ENCODE results near the gene PCNT. TPM values are rescaled to one million over a fixed set of nuclear protein-coding genes. Genes with fewer than 3 reads are reported as not detected.

Gene PCNT
- total RNA-seq, 2 donors from 2014 or later = 15.1 to 32.5 TPM

DNA sequence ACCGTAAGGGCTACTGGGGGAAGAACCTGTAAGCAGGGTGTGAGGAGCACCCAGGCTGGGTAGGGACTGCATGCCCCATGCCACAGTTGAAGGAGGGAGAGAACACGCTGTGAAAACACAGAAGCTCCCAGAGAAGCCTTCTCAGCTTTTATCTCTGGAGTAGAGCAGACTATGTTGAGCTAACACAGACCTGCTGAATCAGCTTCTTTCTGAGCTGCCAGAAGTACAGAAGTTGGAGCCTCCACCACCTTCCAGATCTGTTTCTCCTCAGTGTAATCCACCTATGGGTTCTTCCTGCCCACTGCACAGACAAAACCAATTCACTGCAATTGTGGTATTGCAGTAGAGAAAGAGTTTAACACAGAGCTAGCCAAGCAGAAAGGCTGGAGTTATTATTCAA is 32.4 kb upstream of the PCNT start:
- no peak overlapping the region for H3K4me3 ChIP-seq
- TF ChIP-seq, protein P1, sequence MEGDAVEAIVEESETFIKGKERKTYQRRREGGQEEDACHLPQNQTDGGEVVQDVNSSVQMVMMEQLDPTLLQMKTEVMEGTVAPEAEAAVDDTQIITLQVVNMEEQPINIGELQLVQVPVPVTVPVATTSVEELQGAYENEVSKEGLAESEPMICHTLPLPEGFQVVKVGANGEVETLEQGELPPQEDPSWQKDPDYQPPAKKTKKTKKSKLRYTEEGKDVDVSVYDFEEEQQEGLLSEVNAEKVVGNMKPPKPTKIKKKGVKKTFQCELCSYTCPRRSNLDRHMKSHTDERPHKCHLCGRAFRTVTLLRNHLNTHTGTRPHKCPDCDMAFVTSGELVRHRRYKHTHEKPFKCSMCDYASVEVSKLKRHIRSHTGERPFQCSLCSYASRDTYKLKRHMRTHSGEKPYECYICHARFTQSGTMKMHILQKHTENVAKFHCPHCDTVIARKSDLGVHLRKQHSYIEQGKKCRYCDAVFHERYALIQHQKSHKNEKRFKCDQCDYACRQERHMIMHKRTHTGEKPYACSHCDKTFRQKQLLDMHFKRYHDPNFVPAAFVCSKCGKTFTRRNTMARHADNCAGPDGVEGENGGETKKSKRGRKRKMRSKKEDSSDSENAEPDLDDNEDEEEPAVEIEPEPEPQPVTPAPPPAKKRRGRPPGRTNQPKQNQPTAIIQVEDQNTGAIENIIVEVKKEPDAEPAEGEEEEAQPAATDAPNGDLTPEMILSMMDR (IDR thresholded peaks at IDR 0.05) = no peak
- no peak overlapping the region for H3K27ac ChIP-seq
- H3K9ac ChIP-seq (ENCODE audit: low read depth in 2 of 2, low read length in 2 of 2) = no peak overlapping the region
- H3K36me3 ChIP-seq = no peaks in the 10 kb centered on the region
- H3K27me3 ChIP-seq = no peaks in the 10 kb centered on the region
- H3K4me1 ChIP-seq = peaks cover 7% of the 10 kb centered on the region
- H3K9me3 ChIP-seq = no peaks in the 10 kb centered on the region
- no peak for DNase-seq
- intact Hi-C loops (cut with DNase I) = no loop called here

DNA sequence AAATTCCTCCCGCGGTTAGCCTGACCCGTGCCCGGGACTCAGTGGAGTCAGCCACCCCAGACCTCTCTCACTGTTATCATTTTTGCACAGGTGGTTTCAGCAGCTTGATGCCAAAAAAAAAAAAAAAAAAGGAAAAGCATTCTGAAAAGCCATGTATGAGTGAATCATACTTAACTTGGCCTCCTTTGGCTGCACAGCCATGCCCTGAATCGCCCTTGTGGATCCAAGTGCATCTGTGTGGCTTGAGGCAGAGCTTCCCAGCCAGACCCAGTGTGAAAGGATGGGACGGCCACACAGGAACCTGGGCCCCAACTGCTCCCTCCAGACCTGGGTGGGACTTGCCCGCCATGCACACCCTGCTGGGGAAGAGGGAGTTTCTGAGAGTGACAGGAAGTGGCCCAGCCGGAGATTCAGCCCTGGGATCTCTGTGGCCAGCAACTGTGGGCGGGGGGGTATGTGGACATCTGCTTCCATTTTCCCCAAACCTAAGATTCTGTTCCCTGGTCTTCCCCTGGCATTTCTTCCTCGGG is 29.2 kb upstream of the PCNT start:
- Histone ChIP-seq H3K9me3 (no peaks in the 10 kb centered on the region), H3K27me3 (no peaks in the 10 kb centered on the region), H3K4me1 (no peaks in the 10 kb centered on the region), H3K4me3 (no peak overlapping the region), H3K27ac (no peak overlapping the region), H3K9ac (ENCODE audit: low read depth in 2 of 2, low read length in 2 of 2) (no peak overlapping the region), H3K36me3 (no peaks in the 10 kb centered on the region)
- intact Hi-C loops (cut with DNase I) = no loop called here
- TF ChIP-seq, protein P1 (IDR thresholded peaks at IDR 0.05) = no peak
- DNase-seq = no peak

- DNase-seq = no peak
- H3K27ac ChIP-seq = no peak overlapping the region
- H3K27me3 ChIP-seq = no peaks in the 10 kb centered on the region
- H3K9ac ChIP-seq (ENCODE audit: low read depth in 2 of 2, low read length in 2 of 2) = no peak overlapping the region
- TF ChIP-seq, protein P1 (IDR thresholded peaks at IDR 0.05) = no peak
- no peak overlapping the region for H3K4me3 ChIP-seq
- no peaks in the 10 kb centered on the region for H3K36me3 ChIP-seq
- no peaks in the 10 kb centered on the region for H3K4me1 ChIP-seq
- H3K9me3 ChIP-seq = no peaks in the 10 kb centered on the region
- intact Hi-C loops (cut with DNase I) = no loop called here
Measured at GRCh38 chr21:46295177-46295770, 28.7 kb upstream of the PCNT start.

- H3K27me3 ChIP-seq = no peaks in the 10 kb centered on the region
- no peaks in the 10 kb centered on the region for H3K4me1 ChIP-seq
- H3K4me3 ChIP-seq = no peak overlapping the region
- intact Hi-C loops (cut with DNase I) = no loop called here
- TF ChIP-seq, protein P1 (IDR thresholded peaks at IDR 0.05) = no peak
- peak overlapping the region; percentile 53 for H3K27ac ChIP-seq
- peak; percentile 76 for DNase-seq
- H3K9me3 ChIP-seq = no peaks in the 10 kb centered on the region
- H3K9ac ChIP-seq (ENCODE audit: low read depth in 2 of 2, low read length in 2 of 2) = no peak overlapping the region
- no peaks in the 10 kb centered on the region for H3K36me3 ChIP-seq
Measured at GRCh38 chr21:46295996-46296752, 27.8 kb upstream of the PCNT start.

DNA sequence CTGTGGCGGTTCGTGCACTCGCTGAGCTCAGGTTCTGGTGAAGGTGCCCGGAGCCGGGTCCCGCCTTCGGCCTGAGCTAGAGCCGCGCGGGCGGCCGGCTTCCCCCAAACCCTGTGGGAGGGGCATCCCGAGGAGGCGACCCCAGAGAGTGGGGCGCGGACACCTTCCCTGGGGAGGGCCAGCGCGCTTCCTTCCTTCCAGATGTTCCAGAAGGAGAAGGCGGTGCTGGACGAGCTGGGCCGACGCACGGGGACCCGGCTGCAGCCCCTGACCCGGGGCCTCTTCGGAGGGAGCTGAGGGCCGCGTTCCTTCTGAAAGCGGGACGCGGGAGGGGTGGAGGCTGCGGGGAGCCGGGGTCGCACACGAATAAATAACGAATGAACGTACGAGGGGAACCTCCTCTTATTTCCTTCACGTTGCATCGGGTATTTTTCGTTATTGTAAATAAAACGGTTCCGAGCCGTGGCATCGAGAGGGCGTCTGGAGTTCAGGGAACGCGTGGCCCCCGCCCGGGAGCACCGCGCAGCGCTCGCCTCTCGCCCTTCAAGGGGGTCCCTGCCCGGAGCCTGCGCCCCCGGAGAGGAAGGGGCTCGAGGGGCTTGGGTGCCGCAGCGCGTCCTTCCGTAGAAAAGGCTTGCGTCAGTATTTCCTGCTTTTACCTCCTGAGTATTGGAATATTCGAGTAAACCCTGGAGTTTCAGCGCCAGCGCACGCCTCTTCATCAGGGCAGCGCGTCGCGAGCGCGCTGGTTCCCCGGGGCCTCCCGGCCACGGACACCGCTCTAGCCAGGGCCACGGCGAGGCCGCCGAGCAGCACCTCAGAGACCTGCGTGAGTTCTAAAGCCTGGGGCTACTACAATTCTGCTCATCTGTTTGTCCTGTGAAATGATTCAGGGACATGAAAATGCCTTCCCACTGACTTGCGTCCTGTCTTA is 26.4 kb upstream of the PCNT start:
- Histone ChIP-seq H3K27me3 (no peaks in the 10 kb centered on the region), H3K4me1 (no peaks in the 10 kb centered on the region), H3K4me3 (peak overlapping the region; percentile 36), H3K36me3 (no peaks in the 10 kb centered on the region), H3K27ac (peak overlapping the region; percentile 26), H3K9me3 (no peaks in the 10 kb centered on the region), H3K9ac (ENCODE audit: low read depth in 2 of 2, low read length in 2 of 2) (peak overlapping the region; percentile 46 to 56)
- TF ChIP-seq, protein P1 (IDR thresholded peaks at IDR 0.05) = no peak
- intact Hi-C loops (cut with DNase I) = no loop called here
- peak; percentile 34 for DNase-seq
